GM20000 (cell line): ENCODE results near the gene ECHDC3.
"Not testable (repeated sequence)": the region's sequence is repeated elsewhere in the genome, so short reads cannot be mapped to it uniquely, and the experiment has no call there.

Source experiments
- DNase-seq: peaks from one replicate; pipeline ENCODE4 v3.0.0; 2012; ENCODE audit warnings: low spot score
- CTCF ChIP-seq: IDR thresholded peaks from 2 replicates; pipeline ENCODE4 v1.5.1; 2012; ENCODE audit warnings: mild to moderate bottlenecking, control low read depth; ENCODE audit errors: extremely low read depth, missing control alignments

Gene ECHDC3

GRCh38 chr10:11700539-11700938 is 41.6 kb upstream of the ECHDC3 start:
- no peak for TF ChIP-seq CTCF
- no peak for DNase-seq

- no peak for DNase-seq
- TF ChIP-seq CTCF, result no peak
Measured at GRCh38 chr10:11701451-11702095, 40.6 kb upstream of the ECHDC3 start.

- DNase-seq, result no peak
- TF ChIP-seq CTCF, result no peak
Measured at GRCh38 chr10:11702264-11702663, 39.9 kb upstream of the ECHDC3 start.

GRCh38 chr10:11704092-11704491 is 38.1 kb upstream of the ECHDC3 start:
- no peak for DNase-seq

GRCh38 chr10:11705722-11706121 is 36.5 kb upstream of the ECHDC3 start:
- no peak for DNase-seq
- no peak for TF ChIP-seq CTCF

More at GRCh38 chr10:11704092-11704491, 38.1 kb upstream of the ECHDC3 start:
- no peak for TF ChIP-seq CTCF

- TF ChIP-seq CTCF, result no peak
- DNase-seq, result no peak
Measured at GRCh38 chr10:11706895-11707567, 35.2 kb upstream of the ECHDC3 start.

GRCh38 chr10:11707624-11708350 is 34.4 kb upstream of the ECHDC3 start:
- no peak for DNase-seq

GRCh38 chr10:11708801-11709200 is 33.4 kb upstream of the ECHDC3 start:
- DNase-seq, result not testable (repeated sequence)

More at GRCh38 chr10:11707624-11708350, 34.4 kb upstream of the ECHDC3 start:
- TF ChIP-seq CTCF, result no peak
